Adrenal gland (tissue), 5 donors: ENCODE data around the gene MFSD12.

Experiments
- POLR2A ChIP-seq, 2 donors: fragments of 450-650 bp; IDR thresholded peaks; one replicate each; pipeline ENCODE4 v1.6.1; 2017; ENCODE audit warnings: antibody characterized with exemption in 2 of 2, mild to moderate bottlenecking in 2 of 2, moderate library complexity in 1 of 2
- TF ChIP-seq, protein P1 (sequence below), 6 experiments: fragments of 450-650 bp in 4 of 6; fragments of 200-600 bp in 2 of 6; sonication (generic) in 1 of 6; IDR thresholded peaks; 1 replicate in 5 of 6; 2 replicates in 1 of 6; pipeline versions ENCODE4 v1.5.1 to v1.8.0; 2016 to 2021; ENCODE audit warnings: antibody characterized with exemption in 6 of 6, mild to moderate bottlenecking in 2 of 6, moderate library complexity in 1 of 6
- donor health status: DM: no; HTN: no; CAD: no.

DNA sequence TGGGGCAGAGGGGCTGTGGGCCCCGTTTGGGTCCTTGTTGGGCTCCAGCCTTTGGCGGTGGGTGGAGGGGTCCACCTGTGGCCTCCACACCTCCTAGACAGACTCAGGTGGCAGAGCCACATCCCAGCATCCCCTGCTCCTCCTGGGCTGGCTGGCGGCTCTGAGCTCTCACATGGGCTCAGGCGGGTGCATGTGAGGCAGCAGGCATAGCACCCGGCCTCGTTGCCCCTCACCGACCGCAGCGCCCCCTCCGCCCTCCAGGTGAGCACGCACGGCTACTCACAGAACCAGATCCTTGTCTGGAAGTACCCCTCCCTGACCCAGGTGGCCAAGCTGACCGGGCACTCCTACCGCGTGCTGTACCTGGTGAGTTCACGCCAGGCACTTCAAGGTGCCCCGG is 24.4 kb downstream of the MFSD12 start:
- no peak for TF ChIP-seq POLR2A (IDR thresholded peaks at IDR 0.05)
- TF ChIP-seq, protein P1, sequence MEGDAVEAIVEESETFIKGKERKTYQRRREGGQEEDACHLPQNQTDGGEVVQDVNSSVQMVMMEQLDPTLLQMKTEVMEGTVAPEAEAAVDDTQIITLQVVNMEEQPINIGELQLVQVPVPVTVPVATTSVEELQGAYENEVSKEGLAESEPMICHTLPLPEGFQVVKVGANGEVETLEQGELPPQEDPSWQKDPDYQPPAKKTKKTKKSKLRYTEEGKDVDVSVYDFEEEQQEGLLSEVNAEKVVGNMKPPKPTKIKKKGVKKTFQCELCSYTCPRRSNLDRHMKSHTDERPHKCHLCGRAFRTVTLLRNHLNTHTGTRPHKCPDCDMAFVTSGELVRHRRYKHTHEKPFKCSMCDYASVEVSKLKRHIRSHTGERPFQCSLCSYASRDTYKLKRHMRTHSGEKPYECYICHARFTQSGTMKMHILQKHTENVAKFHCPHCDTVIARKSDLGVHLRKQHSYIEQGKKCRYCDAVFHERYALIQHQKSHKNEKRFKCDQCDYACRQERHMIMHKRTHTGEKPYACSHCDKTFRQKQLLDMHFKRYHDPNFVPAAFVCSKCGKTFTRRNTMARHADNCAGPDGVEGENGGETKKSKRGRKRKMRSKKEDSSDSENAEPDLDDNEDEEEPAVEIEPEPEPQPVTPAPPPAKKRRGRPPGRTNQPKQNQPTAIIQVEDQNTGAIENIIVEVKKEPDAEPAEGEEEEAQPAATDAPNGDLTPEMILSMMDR (IDR thresholded peaks at IDR 0.05) = no peak
